Brain pericyte (primary cell): Measurements from ENCODE around the gene CAGE1.
"Not testable (repeated sequence)": the region's sequence is repeated elsewhere in the genome, so short reads cannot be mapped to it uniquely, and the experiment has no call there.

Experiments used
- DNase-seq: peaks from one replicate; pipeline ENCODE4 v3.0.0-alpha.2; 2012; ENCODE audit warnings: low read depth, low spot score

CAGE1 gene

DNA sequence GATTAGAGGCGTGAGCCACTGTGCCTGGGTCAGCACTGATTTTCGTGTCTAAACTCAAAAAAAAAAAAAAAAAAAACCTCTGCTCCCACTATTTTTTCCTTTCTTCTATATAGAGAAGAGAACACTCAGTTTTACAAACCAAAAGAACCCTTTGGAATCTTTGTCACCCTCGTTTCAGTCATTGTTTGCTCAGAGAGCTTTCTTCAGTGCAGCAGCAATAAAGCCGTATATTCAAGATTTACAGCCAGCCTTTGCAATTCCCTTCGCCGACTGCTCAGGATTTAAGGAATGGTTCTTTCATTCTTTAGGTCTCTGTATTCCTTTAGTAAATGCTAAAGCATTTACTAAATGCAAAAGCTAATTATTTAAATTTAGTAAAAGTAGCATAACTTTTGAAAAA, 20.2 kb upstream of the CAGE1 start:
- no peak for DNase-seq

DNA sequence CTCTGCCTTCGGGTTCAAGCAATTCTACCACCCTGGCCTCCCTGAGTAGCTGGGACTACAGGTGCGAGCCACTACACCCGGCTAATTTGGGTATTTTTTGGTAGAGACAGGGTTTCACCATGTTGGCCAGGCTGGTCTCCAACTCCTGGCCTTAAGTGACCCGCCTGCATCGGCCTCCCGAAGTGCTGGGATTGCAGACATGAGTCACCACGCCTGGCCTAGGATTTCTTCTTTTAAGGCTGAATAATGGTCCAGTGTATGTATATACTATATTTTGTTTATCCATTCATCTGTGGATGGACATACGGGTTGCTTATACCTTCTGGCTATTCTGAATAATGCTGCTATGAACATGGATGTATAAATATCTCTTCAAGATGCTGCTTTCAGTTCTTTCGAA, 17.2 kb upstream of the CAGE1 start:
- no peak for DNase-seq

DNA sequence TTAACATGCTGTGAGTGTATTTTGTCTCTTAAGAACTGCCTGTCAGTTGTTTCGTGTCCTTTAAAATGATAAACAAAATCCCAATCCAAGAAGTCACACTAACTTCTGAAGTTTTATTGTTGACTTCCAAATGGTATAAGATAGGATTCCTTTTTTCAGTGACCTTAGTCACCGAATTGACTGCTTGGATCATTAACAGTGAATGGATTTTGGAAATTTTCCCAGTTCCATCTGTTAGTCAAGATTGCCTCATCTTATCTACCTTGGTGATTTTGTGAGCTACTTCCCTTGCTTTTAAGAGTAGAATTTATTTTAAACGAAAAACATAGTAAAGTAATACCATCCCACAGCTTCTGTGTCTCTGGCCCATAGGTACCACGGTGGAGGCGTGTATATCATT, 15.0 kb upstream of the CAGE1 start:
- DNase-seq, result no peak

DNA sequence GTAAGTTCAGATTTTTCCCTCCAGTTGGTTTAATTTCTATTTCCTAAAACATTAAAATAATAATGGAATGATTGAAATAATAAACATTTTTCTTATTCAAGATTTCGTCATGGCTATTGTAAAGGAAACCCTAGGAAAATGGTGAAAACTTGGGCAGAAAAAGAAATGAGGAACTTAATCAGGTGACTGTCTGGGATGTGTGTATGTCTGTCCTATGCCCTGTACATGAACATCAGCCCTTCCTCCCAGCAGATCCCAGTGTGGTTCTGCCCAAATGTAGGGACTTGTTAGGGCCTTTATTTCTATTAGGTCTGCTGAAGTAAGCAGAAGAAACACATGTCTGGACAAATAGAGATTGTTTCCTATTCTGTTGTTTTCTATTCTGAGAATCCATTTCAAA, 13.2 kb upstream of the CAGE1 start:
- no peak for DNase-seq

DNA sequence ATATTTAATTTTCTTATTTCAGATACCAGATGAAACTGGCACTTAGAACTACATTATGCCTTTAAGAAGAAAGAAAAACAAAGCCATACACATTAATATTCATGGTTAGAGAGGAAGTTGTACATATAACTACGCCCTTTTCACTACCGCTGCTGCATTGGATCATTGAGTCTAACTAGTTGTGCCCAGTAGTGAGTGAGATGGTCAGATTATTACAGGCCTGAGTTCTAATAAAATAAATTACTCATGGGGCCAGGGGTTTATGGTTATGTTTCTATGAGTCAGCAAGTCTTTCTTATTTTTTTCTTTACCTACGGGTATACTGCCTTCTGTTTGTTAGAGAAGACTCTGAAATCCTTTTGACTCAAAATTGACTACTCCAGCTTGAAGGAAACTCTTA, 11.5 kb upstream of the CAGE1 start:
- DNase-seq, result no peak

DNA sequence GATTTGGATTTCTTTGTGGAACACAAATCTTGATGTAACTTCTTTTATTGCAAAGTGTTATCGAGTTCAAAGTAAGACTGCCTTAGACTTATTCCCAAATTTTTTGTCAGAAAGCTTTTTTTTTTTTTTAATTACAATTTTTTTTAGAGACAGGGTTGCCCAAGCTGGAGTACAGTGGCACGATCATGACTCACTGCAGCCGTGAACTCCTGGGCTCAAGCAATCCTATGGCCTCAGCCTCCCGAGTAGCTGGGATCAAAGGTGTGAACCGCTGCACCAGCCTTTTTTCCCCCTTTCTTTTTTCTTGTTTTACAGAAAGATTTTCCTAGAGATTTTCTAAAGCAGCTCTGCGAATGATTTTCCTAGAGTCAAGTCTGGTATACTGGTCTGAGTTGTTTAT, 2.9 kb upstream of the CAGE1 start:
- DNase-seq, result no peak

DNA sequence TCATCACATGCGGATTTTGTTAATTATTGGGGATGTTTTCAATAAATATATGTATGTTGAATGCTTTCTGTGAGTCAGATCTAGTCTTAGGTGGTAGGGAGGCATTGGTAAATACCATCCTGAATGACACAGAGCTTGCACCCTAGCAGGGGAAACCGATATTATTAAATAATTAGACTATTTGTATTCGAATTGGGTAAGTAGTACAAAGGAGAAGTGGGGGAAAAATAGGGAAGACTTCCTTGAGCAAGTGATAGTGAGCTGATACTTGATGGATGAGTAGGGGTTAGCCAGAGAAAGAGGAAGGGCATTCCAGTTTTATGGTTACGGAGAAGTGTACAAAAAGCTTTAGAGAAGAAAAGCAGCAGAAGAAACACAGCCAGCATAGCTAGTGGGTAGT, 1.6 kb upstream of the CAGE1 start:
- no peak for DNase-seq

DNA sequence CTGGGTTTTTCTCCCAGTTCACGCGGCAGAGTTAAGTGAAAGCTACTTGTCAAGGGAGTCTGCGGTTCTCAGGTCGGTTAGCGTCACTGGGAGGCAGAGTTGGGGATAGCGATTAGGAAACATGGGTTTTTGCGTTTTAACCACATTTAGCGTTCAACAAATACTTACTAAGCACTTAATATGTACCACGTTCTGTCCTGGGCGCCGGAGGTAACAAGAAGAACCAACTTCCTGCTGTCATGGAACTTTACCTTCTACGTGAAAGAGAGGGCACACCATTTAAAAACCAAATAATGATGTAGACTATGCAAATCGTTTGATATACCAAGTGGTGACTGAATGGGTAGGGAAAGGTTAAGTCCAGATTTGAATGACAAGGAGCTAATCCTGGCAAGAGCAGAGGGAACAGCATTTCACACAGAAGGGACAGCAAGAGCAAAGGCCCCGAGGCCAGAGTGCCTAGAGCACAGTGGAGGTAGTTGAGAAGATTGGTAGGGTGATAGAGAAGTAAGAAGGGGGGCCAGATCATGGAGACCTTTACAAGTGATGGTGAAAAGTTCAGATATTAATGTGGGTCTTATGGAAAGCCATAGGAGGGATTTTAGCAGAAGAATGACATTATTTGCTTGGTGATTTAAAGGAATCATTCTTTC, 810 bp upstream of the CAGE1 start:
- peak; percentile 37 for DNase-seq

DNA sequence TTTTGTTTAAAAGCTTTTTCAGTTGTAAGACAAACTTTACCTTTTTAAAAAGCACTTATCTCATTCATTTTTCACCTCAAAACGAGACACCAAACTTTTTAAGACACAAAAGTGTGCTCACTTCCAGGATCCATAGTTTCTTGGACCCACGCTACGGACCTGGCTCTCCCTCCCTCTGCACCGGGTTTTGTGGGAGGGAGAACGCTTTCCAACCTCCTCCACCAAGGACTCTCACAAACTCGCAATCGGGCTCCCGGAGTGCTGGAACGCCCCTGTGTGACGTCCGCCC, 436 bp downstream of the CAGE1 start:
- no peak for DNase-seq

DNA sequence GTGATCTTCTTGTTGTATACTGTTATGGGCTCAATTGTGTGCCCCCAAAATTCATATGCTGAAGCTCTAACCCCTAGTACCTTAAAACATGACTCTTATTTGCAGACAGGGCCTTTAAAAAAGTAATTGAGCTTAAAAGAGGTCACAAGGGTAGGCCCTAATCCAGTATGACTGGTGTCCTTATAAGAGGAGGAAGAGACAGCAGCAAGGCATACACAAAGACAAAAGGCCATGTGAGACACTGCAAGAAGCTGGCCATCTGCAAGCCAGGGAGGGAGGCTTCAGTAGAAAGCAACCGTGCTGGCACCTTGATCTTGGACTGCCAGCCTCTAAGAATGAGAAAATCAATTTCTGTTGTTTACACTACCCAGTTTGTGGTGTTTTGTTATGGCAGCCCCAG, 8.4 kb downstream of the CAGE1 start:
- DNase-seq, result no peak

DNA sequence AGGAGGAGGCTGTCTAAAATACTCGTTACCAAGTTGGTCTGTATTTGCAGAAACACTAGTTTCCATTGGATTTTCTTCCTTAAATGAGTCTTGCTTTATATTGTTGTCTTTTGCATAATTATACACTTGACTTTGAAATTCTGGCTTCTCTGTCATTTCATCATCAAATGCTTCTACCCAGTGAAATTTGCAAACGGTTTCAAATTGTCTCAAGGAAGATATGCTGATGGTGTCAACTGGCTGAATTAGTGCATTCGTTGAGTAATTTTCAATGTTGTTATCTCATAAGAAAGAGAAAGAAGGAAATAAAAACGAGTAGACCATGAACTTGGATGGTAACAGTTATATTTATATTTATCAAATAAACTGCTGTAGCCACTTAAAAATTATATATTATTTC, 10.8 kb downstream of the CAGE1 start:
- no peak for DNase-seq

DNA sequence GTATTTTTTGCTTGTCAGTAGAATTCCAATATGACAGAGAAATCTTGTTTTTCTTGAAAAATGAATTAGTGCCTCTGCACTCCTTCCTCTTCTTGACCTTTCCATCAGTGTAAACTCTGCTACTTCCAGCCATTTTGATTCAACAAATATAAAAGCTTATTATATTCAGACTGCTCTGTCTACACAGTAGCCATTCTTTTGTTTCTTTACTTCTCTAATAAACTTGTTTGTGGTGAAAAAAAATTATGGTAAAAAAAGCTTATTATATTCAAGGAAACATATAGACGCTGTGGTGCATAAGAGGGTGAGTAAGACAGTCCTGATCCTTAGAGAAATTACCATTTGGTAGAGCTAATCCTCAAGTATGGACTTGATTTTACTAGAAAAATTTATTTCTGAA, 11.6 kb downstream of the CAGE1 start:
- no peak for DNase-seq

DNA sequence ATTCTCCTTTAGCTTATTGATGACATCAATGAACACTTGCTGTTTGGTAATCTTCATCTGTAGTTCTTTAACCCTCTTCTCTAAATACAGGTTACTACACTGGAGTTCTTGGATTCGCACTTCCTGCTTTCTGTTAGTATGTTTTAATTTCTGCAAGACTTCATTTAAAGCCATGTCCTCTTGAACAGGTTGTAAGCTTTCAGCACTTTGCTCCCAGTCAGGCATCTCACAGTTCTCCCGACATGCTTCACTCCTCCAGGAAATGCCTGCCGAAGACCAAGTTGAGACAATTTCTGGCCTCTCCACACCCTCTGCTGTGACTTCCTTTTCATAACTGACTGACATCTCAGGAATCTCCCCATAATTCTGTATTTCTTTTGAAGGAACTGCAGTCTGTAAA, 15.8 kb downstream of the CAGE1 start:
- no peak for DNase-seq

DNA sequence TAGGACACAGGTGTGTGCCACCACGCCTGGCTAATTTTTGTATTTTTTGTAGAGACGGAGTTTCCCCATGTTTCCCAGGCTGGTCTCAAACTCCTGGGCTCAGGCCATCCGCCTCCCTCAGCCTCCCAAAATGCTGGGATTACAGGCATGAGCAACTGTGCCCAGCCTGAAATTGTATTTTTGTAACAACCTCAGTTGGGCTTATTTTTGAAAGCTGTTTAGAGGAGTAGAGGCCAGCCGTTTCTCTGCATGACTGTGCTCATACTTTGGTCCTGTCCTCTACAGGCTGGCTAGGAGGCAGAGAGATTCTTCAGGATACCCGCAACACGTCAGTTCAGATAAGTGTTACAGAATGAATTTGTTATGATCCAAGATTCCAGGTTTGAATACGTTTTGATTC, 22.1 kb downstream of the CAGE1 start:
- no peak for DNase-seq

DNA sequence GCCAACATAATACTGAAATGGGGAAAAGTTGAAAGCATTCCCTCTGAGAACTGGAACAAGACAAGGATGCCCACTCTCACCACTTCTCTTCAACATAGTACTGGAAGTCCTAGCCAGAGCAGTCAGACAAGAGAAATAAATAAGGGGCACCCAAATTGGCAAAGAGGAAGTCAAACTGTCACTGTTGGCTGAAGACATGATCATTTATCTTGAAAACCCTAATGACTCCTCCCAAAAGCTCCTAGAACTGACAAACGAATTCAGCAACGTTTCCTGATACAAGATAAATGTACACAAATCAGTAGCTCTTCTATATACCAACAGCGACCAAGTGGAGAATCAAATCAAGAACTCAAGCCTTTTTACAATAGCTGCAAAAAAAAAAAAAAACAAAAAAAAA, 37.6 kb downstream of the CAGE1 start:
- not testable (repeated sequence) for DNase-seq

DNA sequence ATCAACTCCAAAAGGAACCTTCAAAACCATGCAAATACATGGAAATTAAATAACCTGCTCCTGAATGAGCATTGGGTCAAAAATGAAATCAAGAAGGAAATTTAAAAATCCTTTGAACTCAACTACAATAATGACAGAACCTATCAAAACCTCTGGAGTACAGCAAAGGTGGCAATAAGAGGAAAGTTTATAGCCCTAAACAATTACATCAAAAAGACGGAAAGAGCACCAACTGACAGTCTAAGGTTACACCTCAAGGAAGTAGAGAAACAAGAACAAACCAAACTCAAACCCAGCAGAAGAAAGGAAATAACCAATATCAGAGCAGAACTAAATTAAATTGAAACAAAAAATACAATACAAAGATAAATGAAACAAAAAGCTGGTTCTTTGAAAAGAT, 39.0 kb downstream of the CAGE1 start:
- not testable (repeated sequence) for DNase-seq

DNA sequence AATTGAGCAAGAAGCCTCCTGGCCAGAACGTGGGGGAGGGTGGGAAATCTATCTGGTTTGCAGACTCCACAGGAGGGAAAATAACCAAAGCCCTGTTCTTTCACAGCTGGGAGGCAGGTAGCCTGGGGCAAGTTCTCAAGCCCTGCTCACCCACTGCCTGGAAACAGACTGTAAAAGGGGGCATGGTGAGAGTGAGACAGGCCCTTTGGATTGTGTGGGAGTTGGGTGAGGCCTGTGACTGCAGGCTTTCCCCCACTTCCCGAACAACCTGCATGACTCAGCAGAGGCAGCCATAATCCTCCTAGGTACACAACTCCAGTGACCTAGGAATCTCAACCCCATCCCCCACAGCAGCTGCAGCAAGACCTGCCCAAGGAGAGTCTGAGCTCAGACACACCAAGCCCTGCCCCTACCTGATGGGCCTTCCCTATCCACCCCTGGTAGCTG, 42.0 kb downstream of the CAGE1 start:
- DNase-seq, result peak; percentile 20

DNA sequence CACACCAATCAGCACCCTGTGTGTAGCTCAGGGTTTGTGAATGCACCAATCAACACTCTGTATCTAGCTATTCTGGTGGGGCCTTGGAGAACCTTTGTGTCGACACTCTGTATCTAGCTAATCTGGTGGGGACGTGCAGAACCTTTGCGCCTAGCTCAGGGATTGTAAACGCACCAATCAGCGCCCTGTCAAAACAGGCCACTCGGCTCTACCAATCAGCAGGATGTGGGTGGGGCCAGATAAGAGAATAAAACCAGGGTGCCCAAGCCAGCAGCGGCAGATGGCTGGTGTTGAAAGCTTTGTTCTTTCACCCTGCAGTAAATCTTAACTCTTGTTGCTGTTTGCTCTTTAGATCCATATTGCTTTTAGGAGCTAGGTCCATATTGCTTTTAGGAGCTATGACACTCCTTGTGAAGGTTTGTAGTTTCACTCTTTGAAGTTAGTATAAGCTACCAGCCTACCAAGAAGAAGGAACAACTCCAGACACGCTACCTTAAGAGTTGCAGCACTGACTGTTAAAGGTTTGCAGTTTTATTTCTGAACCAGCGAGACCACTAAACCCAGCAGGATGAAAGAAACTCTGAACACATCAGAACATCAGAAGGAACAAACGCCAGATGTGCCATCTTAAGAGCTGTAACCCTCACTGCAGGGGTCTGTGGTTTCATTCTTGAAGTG, 44.6 kb downstream of the CAGE1 start:
- DNase-seq, result not testable (repeated sequence)

DNA sequence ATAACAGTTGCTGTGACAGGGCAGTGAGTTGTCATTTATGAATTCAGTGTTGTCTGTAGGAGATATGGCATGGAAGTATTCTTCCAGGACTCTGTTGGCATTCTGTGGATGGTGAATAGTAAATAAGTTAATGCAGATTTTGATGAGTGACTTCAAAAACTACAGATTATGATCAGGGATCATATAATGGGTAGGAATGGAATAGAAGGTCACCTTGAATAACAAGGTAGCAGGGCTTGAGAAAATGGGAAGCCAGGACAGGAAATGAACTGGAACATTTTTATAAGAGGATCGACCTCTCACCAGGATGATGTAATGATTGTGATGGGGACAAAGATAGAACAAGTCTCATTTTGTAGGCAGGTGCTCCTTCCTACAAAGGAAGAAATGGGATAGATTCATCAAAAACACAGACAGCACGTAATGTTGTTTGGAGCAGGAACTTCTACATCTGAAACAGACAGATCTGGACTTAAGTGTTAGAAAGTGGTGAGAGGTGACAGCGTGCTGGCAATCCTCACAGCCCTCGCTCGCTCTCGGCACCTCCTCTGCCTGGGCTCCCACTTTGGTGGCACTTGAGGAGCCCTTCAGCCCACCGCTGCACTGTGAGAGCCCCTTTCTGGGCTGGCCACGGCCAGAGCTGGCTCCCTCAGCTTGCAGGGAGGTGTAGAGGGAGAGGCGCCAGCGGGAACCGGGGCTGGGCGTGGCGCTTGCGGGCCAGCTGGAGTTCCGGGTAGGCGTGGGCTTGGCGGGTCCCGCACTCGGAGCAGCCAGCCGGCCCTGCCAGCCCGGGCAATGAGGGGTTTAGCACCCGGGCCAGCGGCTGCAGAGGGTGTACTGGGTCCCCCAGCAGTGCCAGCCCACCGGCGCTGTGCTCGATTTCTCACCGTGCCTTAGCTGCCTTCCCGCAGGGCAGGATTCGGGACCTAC, 45.7 kb downstream of the CAGE1 start:
- DNase-seq, result no peak

DNA sequence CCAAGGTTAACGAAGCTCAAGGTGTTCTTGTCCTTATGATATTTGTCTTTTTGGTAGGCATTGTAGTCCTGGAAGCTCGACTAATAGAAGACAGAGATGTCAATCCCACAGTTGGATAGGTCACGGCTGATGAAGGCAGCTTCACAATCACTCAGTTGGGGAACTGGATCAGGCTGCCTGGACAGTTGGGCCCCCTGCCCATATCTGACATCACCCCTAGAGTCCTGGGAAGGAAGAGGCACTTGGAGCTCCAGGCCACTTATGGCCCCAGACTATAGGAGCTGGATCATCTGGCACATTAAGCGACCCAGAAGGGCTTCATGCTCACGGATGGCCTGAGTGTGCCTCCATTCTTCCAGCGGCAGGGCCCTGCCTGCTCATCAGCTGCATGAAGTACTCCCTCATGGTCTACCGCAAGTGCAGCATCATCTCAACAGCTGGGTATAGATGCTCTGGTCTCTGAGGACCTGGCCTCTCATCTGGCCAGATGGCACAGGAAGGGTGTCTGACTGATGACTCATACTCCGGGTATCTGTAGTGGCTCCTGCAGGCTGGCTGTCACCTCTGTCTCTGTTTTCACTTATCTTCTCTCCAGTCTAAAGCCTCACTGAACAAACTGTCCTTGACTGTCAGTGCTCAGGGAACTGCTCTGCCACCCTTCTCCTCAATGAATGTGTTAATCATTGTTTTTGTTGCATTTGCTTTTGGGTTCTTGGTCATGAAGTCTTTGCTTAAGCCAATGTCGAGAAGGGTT, 47.4 kb downstream of the CAGE1 start:
- no peak for DNase-seq

DNA sequence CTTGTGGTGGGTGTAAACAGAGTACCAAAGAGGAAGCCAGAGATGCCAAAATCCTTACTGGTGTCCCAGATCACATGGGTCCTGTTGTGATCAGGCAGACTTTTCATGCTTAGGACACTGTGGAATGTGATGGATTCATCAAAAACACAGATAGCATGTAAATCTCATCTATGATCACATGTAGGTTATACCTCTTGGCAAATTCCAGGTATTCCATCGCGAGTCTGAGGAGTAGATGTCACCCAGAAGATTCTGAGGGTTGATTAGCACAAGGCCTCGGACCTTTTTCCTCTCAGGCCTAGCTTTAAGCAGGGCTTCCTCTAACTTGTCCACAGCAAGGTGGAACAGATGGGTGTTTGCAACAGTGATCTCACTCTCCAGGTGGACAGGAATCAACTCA, 48.3 kb downstream of the CAGE1 start:
- DNase-seq, result no peak
